Activated T-cell treated with anti-CD3 and anti-CD28 coated beads, Interleukin-2, amount 50 U/mL, for 1 hour (primary cell): ENCODE measurements around the gene KLHDC7B.
A peak's percentile ranks its signal among the peaks of the same experiment; 100 is the strongest.

Source experiments
- DNase-seq: peaks from one replicate; pipeline ENCODE4 v3.0.0-alpha.2; 2020

Gene KLHDC7B

DNA sequence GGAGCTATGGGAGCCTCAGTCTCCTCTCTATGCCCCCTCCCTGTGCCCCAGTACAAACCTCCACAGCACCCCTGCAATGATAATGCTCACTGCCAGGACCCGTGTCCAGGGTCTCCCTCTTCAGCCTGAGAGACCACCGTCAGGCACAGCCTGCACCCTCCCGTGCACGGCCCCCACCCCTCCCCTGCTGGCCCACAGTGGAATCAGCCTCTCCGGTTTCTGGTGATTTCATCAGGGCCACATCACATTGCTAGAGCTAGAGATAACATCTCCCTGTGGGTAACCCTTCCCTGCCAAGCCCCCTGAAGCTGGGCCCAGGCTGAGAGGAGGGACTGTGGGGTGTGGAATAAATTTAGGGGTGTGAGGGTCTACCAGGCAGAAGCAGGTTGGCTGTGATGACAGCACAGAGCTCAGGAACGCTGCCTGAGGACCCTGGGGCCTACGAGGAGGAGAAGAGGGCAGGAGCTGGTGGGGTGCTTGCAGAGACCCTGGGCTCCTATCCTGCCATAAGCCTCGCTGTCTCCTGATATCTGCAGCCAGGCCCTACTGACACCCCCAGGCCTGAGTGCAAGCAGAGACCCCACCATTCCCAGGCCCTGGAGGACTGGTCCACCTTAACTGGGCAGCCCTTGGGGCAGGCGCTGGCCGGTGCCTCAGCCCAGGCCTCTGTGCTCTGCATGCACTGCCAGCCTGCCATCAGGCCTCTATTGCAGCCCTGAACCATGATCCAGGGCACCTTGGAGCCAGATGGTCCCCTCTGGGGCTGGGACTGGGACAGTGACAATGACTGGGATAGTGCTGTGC is at the start of gene KLHDC7B:
KLHDC7B (plus strand) TSS at position 378 of the 804 bp plus-strand sequence; CDS start at position 723, 345 bp downstream.
- DNase-seq: no peak

DNA sequence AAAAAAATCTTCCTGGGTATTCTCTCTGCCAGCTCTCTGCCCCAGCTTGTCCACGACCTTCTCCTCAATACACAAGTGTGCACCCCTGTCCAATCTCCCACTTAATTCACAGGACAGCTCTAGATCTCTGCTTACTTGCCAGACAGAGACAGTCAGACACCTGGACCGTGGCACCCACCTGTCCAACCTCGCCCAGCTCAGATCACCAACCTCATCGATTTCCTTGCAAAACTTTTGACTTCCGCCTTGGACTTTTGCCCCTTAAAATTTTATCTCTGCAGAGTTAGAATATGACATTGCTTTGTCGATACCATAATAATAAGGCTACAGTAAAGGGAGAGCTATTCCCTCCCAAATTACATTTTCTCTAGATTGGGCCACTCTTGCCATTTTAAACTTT is 48.6 kb upstream of the KLHDC7B start:
- no peak for DNase-seq

DNA sequence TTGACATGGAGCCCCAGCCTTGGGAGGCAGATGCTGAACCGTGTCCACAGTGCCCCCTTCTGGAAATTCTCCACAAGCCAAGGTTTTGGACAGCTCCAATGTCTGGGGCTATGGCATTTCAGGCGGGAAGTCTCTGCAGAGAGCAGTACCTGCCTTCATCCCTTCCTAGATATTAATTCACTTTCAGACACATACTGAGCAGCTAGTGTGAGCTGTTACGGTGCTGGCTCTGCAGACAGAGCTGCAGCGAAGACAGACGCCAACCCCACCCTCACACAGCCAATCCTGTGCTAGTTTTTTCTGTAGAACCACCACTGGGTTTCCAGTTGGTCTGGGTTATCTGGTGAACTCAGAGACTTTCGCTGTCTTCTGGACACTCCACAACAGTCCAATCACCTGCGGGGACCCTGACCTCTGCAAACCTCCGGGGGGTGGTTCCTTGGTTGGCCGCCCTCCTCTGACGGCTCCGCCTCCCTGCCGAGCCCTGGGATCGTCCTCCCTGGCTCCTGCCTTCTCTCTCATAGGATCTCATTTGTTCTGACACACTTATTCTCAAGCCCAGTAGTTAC is 47.3 kb upstream of the KLHDC7B start:
- peak; percentile 66 for DNase-seq

DNA sequence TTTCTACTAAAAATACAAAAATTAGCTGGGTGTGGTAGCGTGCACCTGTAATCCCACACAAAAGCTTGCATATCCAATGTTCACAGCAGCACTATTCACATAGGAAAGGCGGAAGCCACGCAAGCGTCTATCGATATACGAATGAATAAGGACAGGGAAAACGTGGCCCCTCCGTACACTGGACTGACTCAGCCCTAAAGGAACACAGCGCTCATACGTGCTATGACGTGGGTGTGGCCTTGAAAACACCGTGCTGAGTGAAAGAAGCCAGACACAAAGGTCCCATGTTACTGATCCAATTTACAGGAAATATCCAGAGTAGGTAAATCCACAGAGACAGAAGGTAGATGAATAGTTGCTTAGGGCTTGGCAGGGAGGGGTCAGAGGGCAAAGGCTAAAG is 45.2 kb upstream of the KLHDC7B start:
- no peak for DNase-seq

DNA sequence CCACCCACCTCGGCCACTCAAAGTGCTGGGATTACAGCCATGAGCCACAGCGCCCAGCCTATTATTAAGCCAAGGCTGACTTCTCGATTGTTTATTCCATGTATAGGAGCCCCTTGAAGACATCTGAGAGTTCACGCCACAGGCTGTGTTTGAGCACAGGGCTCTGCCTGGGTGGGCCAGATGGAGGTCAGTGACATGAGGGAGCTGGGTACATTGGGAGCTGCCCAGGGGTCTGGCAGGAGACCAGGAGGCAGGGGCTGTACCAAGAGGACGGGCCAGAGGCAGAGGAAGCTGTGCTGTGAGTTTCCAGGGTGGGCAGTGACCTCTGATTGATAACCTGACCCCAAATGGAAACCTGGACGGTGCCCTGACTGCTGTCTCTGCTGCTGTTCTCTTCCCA is 43.6 kb upstream of the KLHDC7B start:
- DNase-seq: no peak

DNA sequence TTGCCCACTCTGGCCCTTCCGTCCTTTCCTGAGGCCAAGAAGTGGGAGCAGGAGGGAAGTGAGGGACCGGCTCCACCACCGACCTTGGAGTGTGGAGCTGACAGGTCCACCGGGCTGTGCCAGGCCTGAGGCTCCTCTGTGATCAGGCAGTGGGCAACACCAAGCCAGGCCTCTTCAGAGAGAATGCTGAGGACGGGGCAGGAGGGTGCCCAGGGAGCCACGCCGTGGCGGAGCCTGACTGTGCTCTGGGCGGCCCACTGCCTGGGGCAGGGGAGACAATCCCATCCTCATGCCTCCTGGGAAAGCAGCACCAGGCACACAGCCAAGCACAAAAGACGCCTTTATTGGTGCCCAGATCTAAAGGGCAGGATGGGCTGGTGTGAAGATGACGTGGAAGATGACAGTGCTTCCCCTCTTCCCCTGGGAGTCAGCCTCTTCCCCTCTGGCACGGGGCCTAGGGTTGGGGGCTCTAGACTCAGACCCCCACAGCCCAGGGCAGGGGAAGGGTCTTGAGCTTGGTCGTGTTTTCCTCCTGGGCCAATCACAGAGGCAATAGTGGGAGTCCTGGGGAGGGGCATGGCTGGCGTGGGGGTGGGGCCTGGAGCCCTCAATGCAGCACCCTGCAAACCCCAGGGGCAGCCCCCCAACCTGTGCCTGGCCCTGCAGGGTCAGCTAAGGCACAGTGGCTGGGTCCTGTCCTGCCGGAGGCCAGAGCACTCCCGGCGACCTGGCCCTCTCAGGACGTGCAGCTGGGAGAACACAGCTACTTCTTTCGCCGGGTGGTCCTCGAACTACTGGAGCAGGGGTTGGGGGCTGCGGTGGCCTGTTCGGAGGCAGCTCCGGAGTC is 42.8 kb upstream of the KLHDC7B start:
- no peak for DNase-seq

DNA sequence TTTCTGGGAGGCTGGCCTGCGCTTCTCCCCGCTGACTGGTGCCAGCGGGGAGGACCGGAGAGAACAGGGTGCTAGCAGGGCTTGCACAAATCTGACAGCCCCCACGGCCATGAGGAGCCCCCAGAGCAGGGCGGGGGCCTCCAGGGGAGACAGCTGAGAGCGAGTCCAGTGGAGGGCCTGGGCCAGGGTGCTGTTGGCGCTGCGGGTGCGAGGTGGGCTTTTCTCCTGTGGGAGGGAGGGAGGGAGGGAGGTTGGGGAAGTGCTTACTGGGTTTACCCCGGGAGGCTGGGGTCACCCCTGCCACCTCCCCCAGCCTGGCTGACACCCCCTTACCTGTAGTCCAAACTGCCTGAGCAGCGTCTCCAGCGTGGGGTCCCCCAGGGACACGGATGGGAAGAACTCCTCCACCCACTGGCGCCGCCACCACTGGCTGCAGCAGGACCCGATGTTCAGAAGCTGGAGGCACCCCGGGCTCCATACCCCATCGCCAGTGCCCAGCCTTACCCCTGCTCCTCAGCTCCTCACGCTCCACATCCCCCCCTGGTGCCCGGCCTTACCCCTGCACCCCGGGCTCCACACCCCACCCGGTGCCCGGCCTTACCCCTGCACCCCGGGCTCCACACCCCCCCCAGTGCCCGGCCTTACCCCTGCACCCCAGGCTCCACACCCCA is 42.1 kb upstream of the KLHDC7B start:
- DNase-seq: no peak

DNA sequence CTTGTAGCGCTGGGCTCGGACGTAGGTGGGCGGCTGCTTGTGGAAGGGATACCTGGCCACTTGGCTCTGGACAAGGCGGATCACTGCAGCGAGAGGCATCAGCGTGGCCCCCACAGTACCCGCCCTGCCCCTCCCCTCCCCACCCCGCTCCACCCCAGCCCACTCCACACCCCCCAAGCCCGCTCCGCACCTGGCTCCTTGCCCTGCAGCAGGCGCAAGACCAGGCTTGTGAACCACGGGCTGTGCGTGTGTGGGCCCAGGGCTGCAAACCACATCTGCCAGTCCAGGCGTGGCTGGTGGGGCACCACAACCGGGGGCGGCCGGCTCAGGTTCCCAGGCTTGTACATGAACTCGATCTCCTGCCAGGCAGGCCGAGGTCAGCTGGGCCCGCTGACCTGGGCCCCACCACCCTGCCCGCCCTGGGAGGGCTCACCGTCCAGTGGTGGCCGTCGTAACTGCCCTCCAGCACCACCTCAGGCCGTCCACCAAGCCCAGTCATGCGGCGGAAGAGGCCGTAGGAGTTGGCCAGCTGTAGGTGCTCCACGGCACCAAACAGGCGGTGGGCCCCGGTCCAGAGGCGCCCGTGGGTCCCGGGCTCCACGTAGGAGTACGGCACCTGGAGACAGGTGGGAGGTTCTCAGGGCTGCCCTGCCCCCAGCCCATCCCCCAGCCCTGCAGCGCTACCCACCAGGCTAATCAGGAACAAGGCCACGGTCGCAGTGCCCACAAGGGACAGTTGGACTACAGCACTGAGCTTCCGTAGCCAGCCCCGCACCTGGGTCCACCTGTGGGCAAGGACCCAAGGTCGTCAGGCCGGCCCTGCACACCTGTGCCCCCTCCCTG is 41.1 kb upstream of the KLHDC7B start:
- DNase-seq: no peak

DNA sequence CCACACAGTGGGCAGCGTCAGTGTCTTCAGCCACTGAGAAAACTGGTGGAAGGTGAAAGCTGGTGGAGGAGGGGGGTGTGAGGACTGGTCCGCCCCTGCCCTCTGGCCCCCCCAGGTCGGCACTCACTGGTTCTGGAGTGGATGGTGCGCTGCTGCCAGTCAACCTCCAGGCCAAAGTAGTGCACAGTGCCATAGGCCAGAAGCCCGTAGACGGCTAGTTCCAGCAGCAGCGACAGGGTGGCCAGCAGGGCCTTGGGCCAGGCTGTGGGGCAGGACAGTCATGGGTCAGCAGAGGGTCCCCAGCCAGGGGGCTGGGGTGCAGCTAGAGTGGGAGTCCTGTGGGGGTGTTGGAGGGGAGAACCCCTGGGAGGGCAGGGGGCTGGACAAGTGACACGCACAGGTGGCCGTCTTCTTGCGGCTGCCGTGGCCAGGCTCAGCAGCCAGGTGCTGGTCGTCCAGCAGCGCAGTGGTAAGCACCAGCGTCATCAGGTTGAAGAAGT is 40.4 kb upstream of the KLHDC7B start:
- DNase-seq: no peak

DNA sequence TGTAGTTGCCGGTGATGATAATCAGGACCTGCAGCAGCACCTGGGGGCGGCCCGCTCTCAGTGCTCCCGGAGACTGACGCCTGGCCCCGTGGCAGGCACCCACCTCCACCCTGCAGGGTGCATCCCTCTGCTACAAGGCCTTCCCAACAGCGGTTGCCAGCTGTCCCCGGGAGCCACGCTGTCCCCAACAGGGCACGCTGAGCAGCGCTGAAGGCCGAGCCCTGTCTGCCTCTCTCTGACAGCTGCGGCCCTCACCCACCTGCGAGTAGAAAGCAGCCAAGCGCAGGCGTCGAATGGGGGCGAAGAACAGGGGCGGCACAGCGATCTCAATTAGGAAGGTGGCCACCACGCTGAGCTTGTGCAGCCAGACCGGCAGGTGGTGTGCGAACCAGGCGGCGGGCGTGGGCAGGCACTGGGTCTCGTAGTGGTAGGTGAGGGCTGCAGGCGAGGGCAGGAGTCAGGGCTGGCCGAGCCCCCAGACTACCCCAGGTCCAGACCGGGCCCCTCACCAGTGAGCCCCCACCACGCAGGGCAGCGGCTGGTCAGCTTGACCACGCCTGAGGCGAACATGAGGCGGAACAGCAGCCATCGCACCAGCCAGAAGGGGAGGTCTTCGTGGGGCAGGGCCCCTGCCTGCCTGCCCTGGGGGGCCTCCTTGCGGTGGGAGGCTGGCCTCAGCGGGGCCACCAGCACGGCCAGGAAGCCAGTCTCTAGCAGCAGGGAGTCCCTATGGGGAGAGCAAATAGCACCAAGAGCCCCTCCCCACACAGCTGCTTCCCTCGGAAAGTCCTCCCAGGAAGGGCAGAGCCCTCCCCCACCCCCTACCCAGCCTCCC is 39.7 kb upstream of the KLHDC7B start:
- DNase-seq: no peak

DNA sequence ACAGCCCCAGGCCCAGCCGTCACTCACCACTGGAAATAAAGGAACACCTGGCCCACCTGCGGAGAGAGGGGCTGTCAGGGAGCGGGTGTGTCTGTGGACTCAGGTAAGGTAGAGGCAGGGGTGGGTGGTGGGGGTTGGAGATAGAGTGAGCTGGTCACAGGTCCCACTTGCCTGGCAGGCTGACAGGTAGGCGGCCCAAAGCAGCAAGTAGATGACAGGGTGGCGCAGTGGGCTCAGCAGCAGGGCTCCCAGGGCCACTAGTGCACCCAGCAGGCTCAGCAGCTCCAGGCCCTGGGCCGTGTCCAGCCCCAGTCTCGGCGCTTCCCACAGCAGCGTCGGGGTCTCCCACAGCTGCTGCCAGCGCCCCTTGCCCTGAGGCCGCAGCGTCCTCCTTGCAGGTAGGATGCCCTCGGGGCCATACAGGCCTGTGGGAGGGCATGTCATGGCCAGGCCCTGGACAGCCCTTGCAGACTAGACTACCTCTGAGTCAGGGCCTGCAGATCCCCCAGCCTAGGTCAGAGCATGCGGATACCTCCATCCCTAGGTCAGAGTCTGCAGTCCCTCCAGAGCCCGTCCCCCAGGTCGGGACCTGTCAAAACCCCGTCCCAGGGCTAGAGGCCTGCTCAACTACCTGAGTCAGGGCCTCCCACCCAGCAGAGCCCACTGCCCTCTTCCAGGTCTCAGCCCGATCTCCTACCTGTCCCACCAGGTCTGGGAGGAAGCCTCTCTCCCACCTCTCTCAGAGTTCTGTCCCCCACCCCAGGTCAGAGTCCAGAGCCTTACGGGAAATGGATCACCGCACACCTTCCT is 38.9 kb upstream of the KLHDC7B start:
- DNase-seq: no peak

DNA sequence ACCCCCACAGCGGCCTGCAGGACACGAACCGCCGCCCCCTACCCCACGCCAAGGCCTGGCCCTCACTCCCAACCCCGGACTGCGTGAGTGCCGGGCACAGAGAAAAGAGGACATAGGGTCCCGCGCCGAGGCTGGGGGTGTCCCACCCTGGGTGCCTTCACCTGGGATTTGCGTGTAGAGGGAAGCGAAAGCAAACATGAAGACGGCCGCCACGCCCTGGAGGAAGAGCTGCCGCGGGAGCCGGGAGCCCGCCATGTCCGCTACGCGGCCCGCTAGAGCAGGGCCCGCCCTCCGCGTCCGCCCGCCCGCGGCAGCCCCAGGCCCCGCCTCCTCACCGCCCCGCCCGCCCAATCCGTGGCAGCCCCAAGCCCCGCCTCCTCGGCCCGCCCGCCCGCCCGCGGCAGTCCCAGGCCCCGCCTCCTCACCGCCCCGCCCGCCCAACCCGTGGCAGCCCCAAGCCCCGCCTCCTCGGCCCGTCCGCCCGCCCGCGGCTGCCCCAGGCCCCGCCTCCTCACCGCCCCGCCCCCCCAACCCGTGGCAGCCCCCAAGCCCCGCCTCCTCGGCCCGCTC is 38.2 kb upstream of the KLHDC7B start, which contains the start of gene LMF2:
LMF2 (minus strand) TSS at position 282 of the 570 bp plus-strand sequence; CDS start at position 255, 27 bp downstream.
- peak; percentile 97 for DNase-seq

DNA sequence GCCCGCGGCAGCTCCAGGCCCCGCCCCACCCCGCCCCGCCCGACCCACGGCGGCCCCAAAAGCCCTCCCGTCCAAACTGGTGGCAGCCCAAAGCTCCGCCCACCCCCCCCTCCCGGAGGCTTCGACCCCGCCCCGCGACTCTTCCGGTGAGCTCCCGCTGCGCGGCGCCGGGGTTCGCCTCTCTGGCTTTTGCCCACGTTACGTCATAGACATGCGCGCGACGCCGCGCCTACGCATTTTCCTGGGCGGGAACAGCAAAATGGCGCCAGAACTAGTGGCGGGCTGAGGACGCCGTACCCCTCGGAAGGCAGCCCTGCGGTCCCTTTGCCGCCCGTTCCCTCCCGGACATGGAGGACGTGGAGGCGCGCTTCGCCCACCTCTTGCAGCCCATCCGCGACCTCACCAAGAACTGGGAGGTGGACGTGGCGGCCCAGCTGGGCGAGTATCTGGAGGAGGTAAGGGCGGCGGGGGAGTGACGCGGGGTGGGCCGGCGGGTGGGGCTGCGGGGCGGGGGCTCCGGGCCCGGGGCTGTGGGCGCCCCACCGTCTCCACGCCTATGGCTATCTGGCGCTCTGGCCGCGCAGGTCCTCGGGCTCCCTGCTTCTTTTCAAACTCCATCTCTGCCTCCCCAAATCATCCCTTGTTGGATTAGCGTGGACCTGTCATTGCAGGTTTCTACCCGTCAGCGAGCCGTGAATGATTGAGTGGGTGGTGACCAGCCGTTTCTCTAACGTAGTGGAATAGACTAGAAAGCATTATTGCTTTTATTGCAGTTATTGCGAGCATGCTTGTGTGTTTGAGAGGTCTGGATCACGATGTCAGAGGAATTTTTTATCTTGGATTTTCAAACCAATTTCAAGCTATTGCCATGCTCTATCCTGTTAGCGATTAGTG is 37.5 kb upstream of the KLHDC7B start, which contains the start of gene NCAPH2:
NCAPH2 (plus strand) TSS at position 234 of the 894 bp plus-strand sequence; CDS start at position 348, 114 bp downstream.
- DNase-seq: peak; percentile 99

DNA sequence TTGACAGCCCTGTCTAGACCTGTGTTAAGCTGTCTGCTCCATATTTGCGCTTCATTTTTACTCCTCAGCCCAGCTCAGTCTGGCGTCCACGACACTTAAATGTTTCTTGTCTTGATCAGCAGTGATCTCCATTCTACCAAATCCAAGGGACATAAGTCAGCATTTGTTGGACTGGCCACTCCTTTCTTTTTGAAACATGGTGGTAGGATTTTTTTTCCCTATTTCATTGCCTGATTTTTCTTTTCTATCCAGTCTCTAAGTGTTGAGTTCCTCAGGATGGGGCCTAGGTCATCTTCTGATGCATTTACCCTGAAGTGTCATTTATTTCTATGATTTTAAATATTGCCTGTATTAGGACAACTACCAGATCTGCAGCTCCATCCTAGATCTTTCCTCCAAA is 36.8 kb upstream of the KLHDC7B start:
- DNase-seq: no peak

DNA sequence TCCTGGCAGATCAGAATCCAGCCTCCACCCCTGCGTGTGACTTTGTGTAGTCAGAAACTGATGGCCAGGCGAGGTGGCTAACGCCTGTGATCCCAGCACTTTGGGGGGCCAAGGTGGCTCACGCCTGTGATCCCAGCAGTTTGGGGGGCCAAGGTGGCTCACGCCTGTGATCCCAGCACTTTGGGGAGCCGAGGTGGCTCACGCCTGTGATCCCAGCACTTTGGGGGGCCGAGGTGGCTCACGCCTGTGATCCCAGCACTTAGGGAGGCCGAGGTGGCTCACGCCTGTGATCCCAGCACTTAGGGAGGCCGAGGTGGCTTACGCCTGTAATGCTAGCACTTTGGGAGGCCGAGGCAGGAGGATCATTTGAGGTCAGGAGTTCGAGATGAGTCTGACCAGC is 32.5 kb upstream of the KLHDC7B start:
- no peak for DNase-seq

DNA sequence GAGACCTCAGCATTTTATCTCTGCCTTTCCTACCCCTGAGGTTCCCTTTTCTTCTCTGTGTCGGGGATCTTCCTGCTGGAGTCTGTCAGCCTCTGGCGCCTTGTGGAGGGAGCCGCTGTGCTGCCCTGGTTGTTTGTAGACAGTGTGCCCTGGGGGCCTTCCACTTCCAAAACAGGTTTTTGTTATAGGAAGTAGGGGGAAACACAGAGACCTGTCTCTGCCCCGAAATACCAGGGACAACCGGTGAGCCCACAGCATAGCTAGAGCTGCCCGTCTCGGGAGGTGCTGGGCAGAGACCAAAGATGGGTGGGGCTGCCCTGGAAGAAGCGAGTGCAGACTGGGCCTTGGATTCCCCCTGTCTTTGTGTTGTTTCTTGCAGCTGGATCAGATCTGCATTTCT is 29.6 kb upstream of the KLHDC7B start:
- no peak for DNase-seq

DNA sequence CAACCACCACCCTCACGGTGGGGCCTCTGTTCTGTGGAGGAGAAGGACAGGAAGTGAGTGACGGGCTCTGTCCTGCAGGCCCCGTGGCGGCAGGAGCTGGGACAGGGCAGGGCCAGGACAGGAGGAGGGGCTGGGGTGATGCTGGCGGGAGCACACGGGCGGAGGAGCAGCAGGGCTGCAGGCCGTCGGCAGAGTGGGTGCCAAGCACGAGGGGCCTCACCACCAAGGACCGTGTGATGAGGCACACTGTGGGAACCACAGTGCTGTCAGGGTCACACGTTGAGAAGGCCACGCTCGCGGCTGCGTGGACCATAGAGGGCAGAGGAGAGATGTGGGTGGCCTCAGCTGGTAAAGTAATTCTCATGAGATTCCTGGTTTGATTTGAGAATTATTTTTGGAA is 28.8 kb upstream of the KLHDC7B start:
- no peak for DNase-seq

DNA sequence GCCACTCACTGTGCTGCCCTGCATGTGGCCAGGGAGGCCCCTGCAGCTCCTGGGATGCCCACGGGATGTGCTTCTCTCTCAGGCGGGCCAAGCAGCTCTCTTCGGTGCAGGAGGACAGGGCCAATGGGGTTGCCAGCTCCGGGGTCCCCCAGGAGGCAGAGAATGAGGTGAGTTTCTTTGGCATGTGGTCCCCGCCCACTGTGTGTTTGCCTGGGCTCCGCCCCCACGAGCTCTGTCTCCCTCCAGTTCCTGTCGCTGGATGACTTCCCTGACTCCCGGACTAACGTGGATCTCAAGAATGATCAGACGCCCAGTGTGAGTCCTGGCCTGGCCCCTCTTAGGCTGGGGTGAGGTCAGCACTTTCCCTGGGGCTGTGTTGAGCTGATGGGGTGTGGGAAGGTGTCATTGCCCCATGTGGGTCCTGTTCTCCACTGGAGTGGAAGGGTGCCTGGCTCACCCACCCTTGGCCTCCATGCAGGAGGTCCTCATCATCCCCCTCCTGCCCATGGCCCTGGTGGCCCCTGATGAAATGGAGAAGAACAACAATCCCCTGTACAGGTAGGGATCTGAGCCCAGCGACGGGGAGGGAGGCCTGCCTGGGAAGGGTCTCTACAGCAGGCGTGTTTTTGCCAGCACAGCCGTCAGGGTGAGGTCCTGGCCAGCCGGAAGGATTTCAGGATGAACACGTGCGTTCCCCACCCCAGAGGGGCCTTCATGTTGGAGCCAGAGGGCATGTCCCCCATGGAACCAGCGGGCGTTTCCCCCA is 28.0 kb upstream of the KLHDC7B start:
- DNase-seq: no peak
